Fibroblast of lung (primary cell): ENCODE data around the gene EEIG2. TPM values are rescaled to one million over a fixed set of nuclear protein-coding genes. Genes with fewer than 3 reads are reported as not detected.

ENCODE experiments used
- DNase-seq, 2 donors: peaks; one replicate each; pipeline versions ENCODE4 v3.0.0 to v3.0.0-alpha.2; 2010; ENCODE audit warnings: low read depth in 2 of 2
- H2AFZ ChIP-seq: 2 replicates; pipeline ENCODE4 v1.5.1; 2012; ENCODE audit warnings: low read length, control low read depth, inconsistent platforms
- H3K27ac ChIP-seq: 2 replicates; pipeline ENCODE4 v1.5.1; 2011; ENCODE audit warnings: low read length, control low read depth; ENCODE audit not compliant: insufficient read depth
- H3K27me3 ChIP-seq: 2 replicates; pipeline ENCODE4 v1.5.1; 2011; ENCODE audit warnings: mild to moderate bottlenecking, low read length; ENCODE audit not compliant: control insufficient read depth, insufficient read depth
- H3K36me3 ChIP-seq: 2 replicates; pipeline ENCODE4 v1.5.1; 2011; ENCODE audit warnings: low read length; ENCODE audit not compliant: control insufficient read depth, insufficient read depth
- H3K4me1 ChIP-seq: 2 replicates; pipeline ENCODE4 v1.5.1; 2011; ENCODE audit warnings: low read length; ENCODE audit not compliant: control insufficient read depth, insufficient read depth; ENCODE audit errors: extremely low read depth
- H3K4me2 ChIP-seq: 2 replicates; pipeline ENCODE4 v1.5.1; 2011; ENCODE audit warnings: low read length, control low read depth; ENCODE audit not compliant: insufficient read depth; ENCODE audit errors: extremely low read depth
- H3K4me3 ChIP-seq, 4 experiments: fragments of 200-600 bp in 1 of 4; sonication (generic) in 1 of 4; replicated peaks in 1 of 4; 2 replicates each; pipeline ENCODE4 v1.5.1; 2011 to 2016; ENCODE audit warnings: low read length in 4 of 4, low read depth in 3 of 4, mild to moderate bottlenecking in 3 of 4, control low read depth in 2 of 4, inconsistent platforms in 1 of 4, mixed read lengths in 1 of 4; ENCODE audit not compliant: insufficient read depth in 1 of 4; ENCODE audit errors: control extremely low read depth in 1 of 4
- H3K79me2 ChIP-seq: 2 replicates; pipeline ENCODE4 v1.5.1; 2012; ENCODE audit warnings: mild to moderate bottlenecking, low read length, inconsistent platforms; ENCODE audit not compliant: control insufficient read depth, insufficient read depth
- H3K9ac ChIP-seq: 2 replicates; pipeline ENCODE4 v1.5.1; 2011; ENCODE audit warnings: mild to moderate bottlenecking, low read length, control low read depth; ENCODE audit not compliant: insufficient read depth
- H3K9me3 ChIP-seq: 2 replicates; pipeline ENCODE4 v1.5.1; 2012; ENCODE audit warnings: low read depth, low read length; ENCODE audit not compliant: control insufficient read depth, insufficient read depth
- H4K20me1 ChIP-seq: 2 replicates; pipeline ENCODE4 v1.5.1; 2011; ENCODE audit warnings: low read length; ENCODE audit not compliant: control insufficient read depth, insufficient read depth; ENCODE audit errors: extremely low read depth
- EZH2 ChIP-seq: IDR thresholded peaks from 2 replicates; pipeline ENCODE4 v1.5.1; 2012; ENCODE audit warnings: low read length, control low read depth, mild to moderate bottlenecking; ENCODE audit errors: missing control alignments
- polyA minus RNA-seq: library from RNA; depleted of rRNA, polyadenylated mRNA; stranded (reverse); fragments of >200 nt; gene quantifications from 2 replicates; pipeline ENCODE4 v1.2.3, GENCODE V29; 2011; ENCODE audit warnings: low replicate concordance
- polyA plus RNA-seq, 2 donors: library from polyadenylated mRNA; depleted of rRNA in 1 of 2; stranded (reverse) in 1 of 2; unstranded in 1 of 2; fragments of >200 nt; gene quantifications; 2 replicates each; pipeline ENCODE4 v1.2.1, GENCODE V29; 2011 to 2012; ENCODE audit warnings: missing spikeins in 1 of 2
- total RNA-seq: library from RNA; depleted of rRNA; stranded (reverse); fragments of >200 nt; gene quantifications from 2 replicates; pipeline ENCODE4 v1.2.1, GENCODE V29; 2014
- TF ChIP-seq, protein P1 (sequence below), 2 donors: IDR thresholded peaks in 1 of 2; conservative IDR thresholded peaks in 1 of 2; 1 replicate in 1 of 2; 2 replicates in 1 of 2; pipeline ENCODE4 v1.5.1; 2011 to 2012; ENCODE audit warnings: low read length in 2 of 2, control low read depth in 1 of 2, inconsistent platforms in 1 of 2, low read depth in 1 of 2, mild to moderate bottlenecking in 1 of 2

The EEIG2 gene
- total RNA-seq (18.5 and 27.2 TPM in 2 replicates), polyA plus RNA-seq (13.7 and 17.5 TPM in 2 replicates), polyA minus RNA-seq (3.2 and 4.1 TPM in 2 replicates)
- 8.4 and 10.8 TPM in 2 replicates for polyA plus RNA-seq (2012)

DNA sequence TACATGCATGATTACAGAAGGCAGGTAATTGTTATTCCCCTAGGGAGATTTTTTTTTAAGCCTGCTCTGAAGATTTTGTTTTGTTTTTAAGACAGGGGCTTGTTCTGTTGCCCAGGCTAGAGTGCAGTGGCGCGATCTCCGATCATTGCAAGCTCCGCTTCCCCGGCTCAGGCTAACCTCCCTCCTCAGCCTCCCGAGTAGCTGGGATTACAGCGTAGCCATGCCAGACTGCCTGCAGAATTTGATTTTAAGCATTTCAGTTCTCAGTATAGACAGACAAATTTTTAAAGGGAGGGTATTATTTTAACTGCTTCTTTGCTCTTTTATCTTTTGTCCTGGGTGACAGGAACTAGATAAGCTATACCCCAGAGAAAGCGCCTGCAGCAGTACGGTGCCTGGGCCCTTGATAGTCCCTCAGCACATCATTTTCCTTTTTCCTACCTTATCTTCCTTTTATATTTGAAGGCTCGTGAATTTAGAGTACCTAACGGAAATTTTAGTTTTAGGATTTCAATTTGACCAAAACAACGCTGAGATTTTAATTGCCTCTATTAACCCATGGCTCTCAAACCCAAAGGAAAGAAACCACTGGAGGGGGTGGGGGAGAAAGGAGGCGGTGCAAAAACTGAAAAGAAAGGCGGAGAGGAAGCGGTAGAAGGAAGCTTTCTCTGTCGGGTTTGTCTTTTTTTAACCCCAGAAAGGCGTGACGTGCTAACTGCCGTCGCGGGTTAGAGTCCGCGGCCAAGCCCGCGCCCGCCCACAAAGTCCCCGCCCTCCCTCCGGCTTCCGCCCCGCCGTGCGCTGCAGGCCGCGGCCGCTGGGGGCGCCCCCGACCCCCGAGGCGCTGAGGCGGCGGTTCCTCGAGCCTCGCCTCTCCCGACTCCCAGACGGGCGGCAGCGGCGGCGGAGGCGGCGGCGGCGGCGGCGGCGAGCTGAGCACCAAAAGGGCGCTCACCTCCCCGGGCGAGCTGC lies at the start of gene EEIG2:
Gene EEIG2, plus strand, starts transcription at position 886 of the 972 bp plus-strand sequence. CDS start 329 bp downstream, outside the sequence.
- H3K27ac ChIP-seq = peak within 1 kb of the TSS; percentile 53
- no peaks in the 10 kb centered on the region for H3K27me3 ChIP-seq
- DNase-seq = peak; percentile 84 to 87
- peak within 1 kb of the TSS; percentile 96 for H3K4me2 ChIP-seq
- peak within 1 kb of the TSS; percentile 65 for H3K9ac ChIP-seq
- H3K4me1 ChIP-seq = peaks cover 2% of the 10 kb centered on the region
- TF ChIP-seq EZH2 = no peak
- TF ChIP-seq, protein P1, sequence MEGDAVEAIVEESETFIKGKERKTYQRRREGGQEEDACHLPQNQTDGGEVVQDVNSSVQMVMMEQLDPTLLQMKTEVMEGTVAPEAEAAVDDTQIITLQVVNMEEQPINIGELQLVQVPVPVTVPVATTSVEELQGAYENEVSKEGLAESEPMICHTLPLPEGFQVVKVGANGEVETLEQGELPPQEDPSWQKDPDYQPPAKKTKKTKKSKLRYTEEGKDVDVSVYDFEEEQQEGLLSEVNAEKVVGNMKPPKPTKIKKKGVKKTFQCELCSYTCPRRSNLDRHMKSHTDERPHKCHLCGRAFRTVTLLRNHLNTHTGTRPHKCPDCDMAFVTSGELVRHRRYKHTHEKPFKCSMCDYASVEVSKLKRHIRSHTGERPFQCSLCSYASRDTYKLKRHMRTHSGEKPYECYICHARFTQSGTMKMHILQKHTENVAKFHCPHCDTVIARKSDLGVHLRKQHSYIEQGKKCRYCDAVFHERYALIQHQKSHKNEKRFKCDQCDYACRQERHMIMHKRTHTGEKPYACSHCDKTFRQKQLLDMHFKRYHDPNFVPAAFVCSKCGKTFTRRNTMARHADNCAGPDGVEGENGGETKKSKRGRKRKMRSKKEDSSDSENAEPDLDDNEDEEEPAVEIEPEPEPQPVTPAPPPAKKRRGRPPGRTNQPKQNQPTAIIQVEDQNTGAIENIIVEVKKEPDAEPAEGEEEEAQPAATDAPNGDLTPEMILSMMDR (conservative IDR thresholded peaks at IDR 0.05 in 1 of 2, IDR thresholded peaks at IDR 0.05 in 1 of 2; ENCODE audit: low read depth in 1 of 2, low read length in 2 of 2) = peak; percentile 24 to 46
- no peaks in the 10 kb centered on the region for H4K20me1 ChIP-seq
- peaks cover 22% of the 10 kb centered on the region for H3K79me2 ChIP-seq
- H3K36me3 ChIP-seq = no peaks in the 10 kb centered on the region
- peak within 1 kb of the TSS; percentile 73 to 84 (median 76) for H3K4me3 ChIP-seq
- no peaks in the 10 kb centered on the region for H3K9me3 ChIP-seq
- peak within 1 kb of the TSS; percentile 85 for H2AFZ ChIP-seq

DNA sequence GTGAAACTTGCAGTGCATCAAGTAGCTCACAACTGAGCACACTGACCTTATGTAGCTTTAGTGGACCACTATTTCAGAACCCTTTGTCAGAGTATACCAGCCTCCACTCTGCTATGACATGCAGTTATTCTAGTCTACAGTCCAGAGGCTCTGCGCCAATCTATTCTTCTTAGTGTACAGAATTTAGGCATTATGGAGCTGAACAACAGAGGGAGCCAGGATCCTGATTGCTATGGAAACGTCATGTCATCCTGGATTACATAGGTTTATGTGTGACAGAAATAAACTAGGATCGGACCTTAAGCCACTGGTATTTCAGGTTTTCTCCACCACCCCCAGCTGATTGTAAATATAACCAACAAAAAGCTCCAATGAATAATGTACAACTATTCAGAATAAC lies 48.1 kb upstream of the EEIG2 start:
- no peak overlapping the region for H3K4me2 ChIP-seq
- DNase-seq = no peak
- no peak for TF ChIP-seq EZH2
- TF ChIP-seq, protein P1 (conservative IDR thresholded peaks at IDR 0.05 in 1 of 2, IDR thresholded peaks at IDR 0.05 in 1 of 2; ENCODE audit: low read depth in 1 of 2, low read length in 2 of 2) = no peak

DNA sequence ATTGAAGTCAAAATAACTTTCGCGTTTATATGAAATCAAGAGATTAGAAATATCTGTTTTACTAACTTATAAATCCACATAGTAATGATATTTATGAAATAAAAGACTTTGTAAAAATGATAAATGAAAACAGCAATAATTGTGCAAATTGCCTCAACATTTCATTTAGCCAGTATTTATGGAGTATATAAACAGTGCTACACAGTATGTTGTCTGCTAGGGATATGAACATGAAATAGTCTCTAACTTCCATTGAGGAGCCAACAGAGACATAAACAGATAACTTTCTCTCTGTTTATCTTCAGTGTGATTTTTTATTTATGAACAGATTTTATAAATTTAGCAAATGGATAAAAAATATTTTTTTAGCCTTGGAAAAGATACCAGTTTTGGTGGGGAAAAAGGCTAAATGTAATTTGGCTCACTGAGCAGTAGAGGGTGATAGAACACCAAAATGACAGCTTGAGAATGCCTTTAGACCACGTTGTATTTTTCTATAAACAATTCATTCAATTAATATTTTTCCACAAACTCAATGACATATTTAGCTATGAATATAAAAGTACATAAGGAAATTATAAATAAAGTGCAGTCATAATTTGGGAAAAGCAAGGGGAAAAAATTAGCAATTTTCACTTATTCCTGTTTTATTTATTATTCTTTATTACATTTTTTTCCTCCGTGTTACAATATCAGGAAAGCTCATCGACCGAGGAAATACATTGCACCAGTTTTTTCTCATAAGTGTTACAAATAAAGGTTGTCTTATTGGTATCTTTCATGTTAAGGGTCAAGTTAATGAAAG lies 47.5 kb upstream of the EEIG2 start:
- H3K4me2 ChIP-seq = peak overlapping the region; percentile 44

More for the DNA sequence above, 48.1 kb upstream of the EEIG2 start:
- H3K4me3 ChIP-seq = no peak overlapping the region
- H3K9ac ChIP-seq = no peak overlapping the region
- H3K9me3 ChIP-seq = no peaks in the 10 kb centered on the region
- no peaks in the 10 kb centered on the region for H3K27me3 ChIP-seq
- no peak overlapping the region for H2AFZ ChIP-seq
- H3K27ac ChIP-seq = no peak overlapping the region
- no peaks in the 10 kb centered on the region for H4K20me1 ChIP-seq
- H3K79me2 ChIP-seq = no peaks in the 10 kb centered on the region
- H3K4me1 ChIP-seq = no peaks in the 10 kb centered on the region
- H3K36me3 ChIP-seq = no peaks in the 10 kb centered on the region

More for the DNA sequence above, 47.5 kb upstream of the EEIG2 start:
- H3K36me3 ChIP-seq = no peaks in the 10 kb centered on the region
- peak overlapping the region in 1 of 4 experiments; percentile 34 for H3K4me3 ChIP-seq
- no peak for TF ChIP-seq EZH2
- TF ChIP-seq, protein P1 (conservative IDR thresholded peaks at IDR 0.05 in 1 of 2, IDR thresholded peaks at IDR 0.05 in 1 of 2; ENCODE audit: low read depth in 1 of 2, low read length in 2 of 2) = peak; percentile 82 to 83
- no peaks in the 10 kb centered on the region for H3K27me3 ChIP-seq
- H3K27ac ChIP-seq = no peak overlapping the region
- no peaks in the 10 kb centered on the region for H3K9me3 ChIP-seq
- DNase-seq = peak; percentile 17 to 68
- no peaks in the 10 kb centered on the region for H3K79me2 ChIP-seq
- no peak overlapping the region for H3K9ac ChIP-seq
- no peak overlapping the region for H2AFZ ChIP-seq
- no peaks in the 10 kb centered on the region for H3K4me1 ChIP-seq
- H4K20me1 ChIP-seq = no peaks in the 10 kb centered on the region
